Neural cell (in vitro differentiated cells): Measurements from ENCODE around the gene TSPAN9.

Source experiments
- CTCF ChIP-seq: fragments of 450-650 bp; IDR thresholded peaks from 2 replicates; pipeline ENCODE4 v1.5.1; 2014; ENCODE audit warnings: antibody characterized with exemption, mild to moderate bottlenecking, moderate library complexity; ENCODE audit not compliant: poor library complexity, severe bottlenecking
- EZH2 ChIP-seq: fragments of 200-600, 300-800 bp; shearing (Covaris generic), sonication (generic); IDR thresholded peaks from 2 replicates; pipeline ENCODE4 v1.6.1; 2014; ENCODE audit warnings: antibody characterized with exemption, low read length, borderline replicate concordance, mild to moderate bottlenecking; ENCODE audit not compliant: insufficient read depth, poor library complexity, severe bottlenecking
- RAD21 ChIP-seq: fragments of 450-650 bp; conservative IDR thresholded peaks from 2 replicates; pipeline ENCODE4 v1.6.1; 2014; ENCODE audit warnings: antibody characterized with exemption, mild to moderate bottlenecking, moderate library complexity

GRCh38 chr12:3276226-3276625 is 199.0 kb downstream of the TSPAN9 start:
- TF ChIP-seq CTCF (no peak), RAD21 (no peak), EZH2 (no peak)
